BLaER1 (cell line): ENCODE data around the gene PTPRN2.

Experiments
- H3K27ac ChIP-seq: shearing (Covaris generic); formaldehyde crosslinking; 2 replicates; pipeline ENCODE4 v1.8.1; 2022
- H3K27me3 ChIP-seq: shearing (Covaris generic); formaldehyde crosslinking; 2 replicates; pipeline ENCODE4 v1.8.1; 2022
- H3K36me3 ChIP-seq: shearing (Covaris generic); formaldehyde crosslinking; 2 replicates; pipeline ENCODE4 v1.8.1; 2022
- H3K4me1 ChIP-seq: shearing (Covaris generic); formaldehyde crosslinking; 2 replicates; pipeline ENCODE4 v1.8.1; 2022
- H3K4me2 ChIP-seq: shearing (Covaris generic); formaldehyde crosslinking; 2 replicates; pipeline ENCODE4 v1.8.1; 2022
- H3K4me3 ChIP-seq: shearing (Covaris generic); formaldehyde crosslinking; 2 replicates; pipeline ENCODE4 v1.8.1; 2022
- H3K9ac ChIP-seq: shearing (Covaris generic); formaldehyde crosslinking; 2 replicates; pipeline ENCODE4 v1.8.1; 2022
- H3K9me3 ChIP-seq: shearing (Covaris generic); formaldehyde crosslinking; 2 replicates; pipeline ENCODE4 v1.8.1; 2022
- H4K20me1 ChIP-seq: shearing (Covaris generic); formaldehyde crosslinking; 2 replicates; pipeline ENCODE4 v1.8.1; 2022
- Cebpa-rat ChIP-seq: shearing (Covaris generic); IDR thresholded peaks from 2 replicates; pipeline ENCODE4 v1.8.1; 2022

The PTPRN2 gene

GRCh38 chr7:158015403-158016179, 572.0 kb downstream of the PTPRN2 start:
- H3K9me3 ChIP-seq, result no peaks in the 10 kb centered on the region
- H3K4me3 ChIP-seq, result peak overlapping the region; percentile 46
- peak overlapping the region; percentile 76 for H3K4me2 ChIP-seq
- peaks cover 55% of the 10 kb centered on the region for H3K4me1 ChIP-seq
- peak overlapping the region; percentile 80 for H3K27ac ChIP-seq
- no peaks in the 10 kb centered on the region for H3K36me3 ChIP-seq
- TF ChIP-seq Cebpa-rat, result no peak
- no peaks in the 10 kb centered on the region for H3K27me3 ChIP-seq
- peak overlapping the region; percentile 58 for H3K9ac ChIP-seq
- H4K20me1 ChIP-seq, result no peaks in the 10 kb centered on the region

- H3K4me3 ChIP-seq, result peak overlapping the region; percentile 46
- no peaks in the 10 kb centered on the region for H4K20me1 ChIP-seq
- peak overlapping the region; percentile 80 for H3K27ac ChIP-seq
- peak overlapping the region; percentile 76 for H3K4me2 ChIP-seq
- H3K9ac ChIP-seq, result peak overlapping the region; percentile 58; the same call in 1 of the 2 replicates
- TF ChIP-seq Cebpa-rat, result no peak
- H3K4me1 ChIP-seq, result peaks cover 55% of the 10 kb centered on the region
- H3K27me3 ChIP-seq, result no peaks in the 10 kb centered on the region
- H3K9me3 ChIP-seq, result no peaks in the 10 kb centered on the region
- H3K36me3 ChIP-seq, result no peaks in the 10 kb centered on the region
These were observed 572.6 kb downstream of the PTPRN2 start for GRCh38 chr7:158014976-158015375.

- Histone ChIP-seq H4K20me1 (no peaks in the 10 kb centered on the region), H3K4me2 (no peak overlapping the region), H3K9me3 (no peaks in the 10 kb centered on the region), H3K27me3 (no peaks in the 10 kb centered on the region), H3K36me3 (no peaks in the 10 kb centered on the region), H3K4me1 (peaks cover 60% of the 10 kb centered on the region), H3K4me3 (no peak overlapping the region), H3K9ac (no peak overlapping the region), H3K27ac (no peak overlapping the region)
- no peak for TF ChIP-seq Cebpa-rat
These were observed 574.4 kb downstream of the PTPRN2 start for GRCh38 chr7:158013085-158013668.

DNA sequence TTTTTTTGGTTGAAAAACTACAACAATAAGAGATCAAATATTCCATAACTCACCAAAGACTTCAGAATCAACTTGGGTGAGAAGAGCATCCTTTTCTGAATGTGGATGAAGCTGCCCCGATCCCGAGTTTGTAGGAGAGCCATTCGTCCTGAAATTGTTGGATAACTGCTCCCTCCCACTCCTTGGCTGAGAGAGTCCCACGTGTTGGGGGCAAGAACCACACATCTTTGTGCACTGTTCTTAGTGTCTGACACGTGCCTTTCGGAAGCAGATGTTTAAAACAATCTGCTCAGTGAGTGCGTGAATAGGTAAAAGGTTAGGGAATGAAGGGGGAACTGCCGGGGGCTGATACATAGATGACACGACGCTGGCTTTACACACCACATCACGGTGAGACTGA, 575.7 kb downstream of the PTPRN2 start:
- TF ChIP-seq Cebpa-rat, result no peak
- Histone ChIP-seq H3K36me3 (no peaks in the 10 kb centered on the region), H4K20me1 (no peaks in the 10 kb centered on the region), H3K4me1 (peaks cover 60% of the 10 kb centered on the region), H3K27ac (no peak overlapping the region), H3K9me3 (no peaks in the 10 kb centered on the region), H3K4me2 (peak overlapping the region; percentile 32; the same call in 1 of the 2 replicates), H3K9ac (no peak overlapping the region), H3K27me3 (no peaks in the 10 kb centered on the region), H3K4me3 (no peak overlapping the region)

- Histone ChIP-seq H4K20me1 (no peaks in the 10 kb centered on the region), H3K36me3 (no peaks in the 10 kb centered on the region), H3K4me3 (no peak overlapping the region), H3K4me1 (peaks cover 60% of the 10 kb centered on the region), H3K4me2 (peak overlapping the region; percentile 32), H3K9ac (no peak overlapping the region), H3K9me3 (no peaks in the 10 kb centered on the region), H3K27ac (no peak overlapping the region), H3K27me3 (no peaks in the 10 kb centered on the region)
- no peak for TF ChIP-seq Cebpa-rat
These were observed 576.5 kb downstream of the PTPRN2 start for GRCh38 chr7:158010961-158011693.

DNA sequence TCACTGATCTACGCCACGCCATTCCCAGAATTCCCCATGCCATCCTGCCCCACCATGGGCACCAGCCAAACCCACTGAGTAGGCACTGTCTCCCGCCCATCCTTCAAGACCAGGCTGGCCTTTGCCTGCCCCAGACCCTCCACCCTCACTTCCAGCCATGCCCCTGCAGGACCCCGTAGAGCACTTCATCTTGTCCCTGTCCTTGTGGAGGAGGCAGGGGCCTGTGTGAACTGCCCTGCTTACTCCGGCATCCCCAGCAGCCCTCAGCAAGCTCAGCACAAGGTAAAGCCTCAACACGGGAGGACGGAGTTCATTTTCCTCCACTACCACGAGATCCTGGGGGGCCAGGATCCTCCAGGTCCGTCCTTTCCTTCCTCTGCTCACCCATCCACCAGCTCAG, 577.7 kb downstream of the PTPRN2 start:
- Histone ChIP-seq H3K9ac (no peak overlapping the region), H3K4me1 (peaks cover 60% of the 10 kb centered on the region), H3K27ac (no peak overlapping the region), H3K27me3 (no peaks in the 10 kb centered on the region), H3K4me3 (no peak overlapping the region), H3K4me2 (no peak overlapping the region), H3K36me3 (no peaks in the 10 kb centered on the region), H4K20me1 (no peaks in the 10 kb centered on the region), H3K9me3 (no peaks in the 10 kb centered on the region)
- no peak for TF ChIP-seq Cebpa-rat

DNA sequence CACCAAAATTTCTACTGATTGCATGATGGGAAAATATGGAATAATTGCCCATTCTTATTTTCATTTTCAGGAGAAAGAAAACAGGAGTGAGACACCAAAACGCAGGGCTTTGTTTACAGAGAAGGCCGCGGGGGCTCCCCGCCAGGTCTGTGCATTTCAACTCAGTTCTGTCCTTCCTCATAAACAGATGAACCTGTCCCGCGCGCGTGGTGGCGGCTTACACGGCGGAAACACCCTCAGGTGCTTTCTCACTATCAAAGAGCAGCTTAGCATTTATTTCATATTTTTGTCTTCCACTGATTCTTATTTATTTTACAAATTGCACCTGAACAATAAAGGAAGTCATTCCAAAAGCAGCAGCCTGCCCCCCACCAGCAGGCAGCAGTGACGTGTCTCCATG, 579.4 kb downstream of the PTPRN2 start:
- H3K4me2 ChIP-seq, result no peak overlapping the region
- H3K4me3 ChIP-seq, result no peak overlapping the region
- H3K4me1 ChIP-seq, result peaks cover 68% of the 10 kb centered on the region
- no peaks in the 10 kb centered on the region for H3K9me3 ChIP-seq
- H3K27ac ChIP-seq, result no peak overlapping the region
- no peaks in the 10 kb centered on the region for H3K36me3 ChIP-seq
- H3K27me3 ChIP-seq, result no peaks in the 10 kb centered on the region
- no peak overlapping the region for H3K9ac ChIP-seq
- H4K20me1 ChIP-seq, result no peaks in the 10 kb centered on the region
- TF ChIP-seq Cebpa-rat, result no peak

DNA sequence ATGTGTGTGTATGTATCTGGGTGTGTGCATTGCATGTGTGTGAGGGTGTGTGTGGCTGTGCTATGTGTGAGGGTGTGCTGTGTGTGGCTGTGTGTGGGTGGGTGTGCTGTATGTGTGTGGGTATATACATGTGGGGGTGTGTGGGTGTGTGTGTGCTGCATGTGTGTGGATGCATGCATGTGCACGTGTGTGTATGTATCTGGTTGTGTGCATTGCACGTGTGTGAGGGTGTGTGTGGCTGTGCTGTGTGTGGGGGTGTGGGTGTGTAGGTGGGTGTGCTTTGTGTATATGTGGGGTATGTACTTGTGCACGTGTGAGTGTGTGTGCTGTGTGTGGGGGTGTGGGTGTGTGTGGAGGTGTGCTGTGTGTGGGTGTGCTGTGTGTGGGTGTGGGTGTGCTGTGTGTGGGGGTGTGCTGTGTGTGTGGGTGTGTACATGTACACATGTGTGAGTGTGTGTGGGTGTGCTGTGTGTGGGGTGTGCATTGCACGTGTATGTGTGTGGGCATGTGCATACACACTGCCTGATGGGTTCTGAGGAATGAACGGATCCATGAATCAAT, 579.8 kb downstream of the PTPRN2 start:
- Histone ChIP-seq H4K20me1 (no peaks in the 10 kb centered on the region), H3K4me1 (peaks cover 73% of the 10 kb centered on the region), H3K27me3 (no peaks in the 10 kb centered on the region), H3K27ac (no peak overlapping the region), H3K9ac (no peak overlapping the region), H3K4me3 (no peak overlapping the region), H3K4me2 (peak overlapping the region; percentile 90), H3K36me3 (no peaks in the 10 kb centered on the region), H3K9me3 (no peaks in the 10 kb centered on the region)
- no peak for TF ChIP-seq Cebpa-rat

DNA sequence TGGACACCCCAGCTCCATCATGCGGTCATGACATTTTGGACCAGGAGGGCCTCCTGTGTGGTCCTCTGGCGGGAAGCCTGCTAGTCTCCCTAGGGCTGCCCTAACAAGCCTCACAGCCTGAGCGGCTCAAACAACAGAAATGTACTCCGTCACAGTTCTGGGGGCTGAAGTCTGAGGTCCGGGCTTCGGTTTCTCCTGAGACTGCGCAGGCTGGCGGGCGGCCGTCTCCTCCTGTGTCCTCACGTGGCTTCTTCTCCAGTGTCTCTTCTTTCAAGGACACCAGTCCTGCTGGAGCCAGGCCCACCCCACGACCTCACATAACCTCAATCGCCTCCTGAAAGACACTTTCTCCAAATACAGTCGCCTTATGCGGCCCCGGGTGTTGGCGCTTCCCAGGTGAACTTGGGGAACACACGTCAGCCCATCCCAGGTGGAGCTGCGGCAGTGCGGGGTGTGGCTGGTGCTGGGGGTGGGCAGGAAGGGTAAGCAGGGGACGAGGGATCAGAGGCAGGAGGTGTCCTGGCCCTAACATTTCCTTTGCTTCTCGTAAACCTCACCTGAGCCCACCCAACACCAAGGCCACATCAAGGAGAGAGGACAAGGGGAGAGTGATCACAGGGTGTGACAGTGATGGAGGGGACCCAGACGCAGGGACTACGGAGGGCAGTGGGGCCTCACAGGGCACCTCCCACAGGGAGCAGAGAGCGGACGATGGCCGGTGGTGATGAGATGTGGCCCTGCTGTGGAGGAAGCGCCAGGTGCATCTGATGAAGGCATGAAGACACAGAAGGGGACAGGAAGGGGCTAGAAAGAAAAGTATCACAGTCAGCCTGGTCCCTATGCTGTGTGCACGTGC, 580.6 kb downstream of the PTPRN2 start:
- no peak overlapping the region for H3K9ac ChIP-seq
- no peaks in the 10 kb centered on the region for H4K20me1 ChIP-seq
- H3K4me3 ChIP-seq, result no peak overlapping the region
- H3K4me2 ChIP-seq, result peak overlapping the region; percentile 90
- peak overlapping the region; percentile 33; the same call in 1 of the 2 replicates for H3K27ac ChIP-seq
- H3K4me1 ChIP-seq, result peaks cover 79% of the 10 kb centered on the region
- H3K27me3 ChIP-seq, result no peaks in the 10 kb centered on the region
- TF ChIP-seq Cebpa-rat, result no peak
- H3K36me3 ChIP-seq, result no peaks in the 10 kb centered on the region
- H3K9me3 ChIP-seq, result no peaks in the 10 kb centered on the region
